ENCODE data around the gene KRTAP1-1. TPM values are rescaled to one million over a fixed set of nuclear protein-coding genes. Genes with fewer than 3 reads are reported as not detected.
"Not testable (repeated sequence)": the region's sequence is repeated elsewhere in the genome, so short reads cannot be mapped to it uniquely, and the experiment has no call there.

KRTAP1-1 gene
- total RNA-seq, 1 experiment from 2014 or later = not detected

DNA sequence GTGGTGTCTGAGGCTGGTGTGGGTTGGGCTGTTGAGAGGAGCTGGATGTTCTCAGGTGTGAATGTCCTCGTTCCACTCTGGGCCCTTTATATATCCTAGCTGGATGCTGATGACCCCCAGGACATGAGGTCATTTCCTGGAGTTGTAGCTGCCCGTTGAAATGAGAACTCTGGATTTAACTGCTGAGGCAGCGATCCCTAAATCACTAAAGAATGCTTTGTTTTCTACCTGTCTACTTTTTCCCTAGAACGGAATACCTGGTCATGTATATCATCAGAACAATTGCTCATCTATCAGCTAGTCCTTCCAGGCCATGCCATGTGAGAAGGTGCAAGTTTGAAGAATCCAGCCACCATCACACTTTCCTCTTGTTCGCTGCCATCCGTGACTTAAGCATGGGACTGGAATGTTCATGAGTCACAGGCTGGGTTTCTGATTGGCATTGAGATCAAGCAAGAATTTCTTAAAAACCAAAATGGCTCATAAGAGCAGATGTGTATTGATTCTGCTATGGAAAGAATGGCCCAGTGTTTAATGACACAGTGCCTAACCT is 18.9 kb upstream of the KRTAP1-1 start, which contains the start of gene KRTAP2-3 (continued):
- TF ChIP-seq, protein P1, sequence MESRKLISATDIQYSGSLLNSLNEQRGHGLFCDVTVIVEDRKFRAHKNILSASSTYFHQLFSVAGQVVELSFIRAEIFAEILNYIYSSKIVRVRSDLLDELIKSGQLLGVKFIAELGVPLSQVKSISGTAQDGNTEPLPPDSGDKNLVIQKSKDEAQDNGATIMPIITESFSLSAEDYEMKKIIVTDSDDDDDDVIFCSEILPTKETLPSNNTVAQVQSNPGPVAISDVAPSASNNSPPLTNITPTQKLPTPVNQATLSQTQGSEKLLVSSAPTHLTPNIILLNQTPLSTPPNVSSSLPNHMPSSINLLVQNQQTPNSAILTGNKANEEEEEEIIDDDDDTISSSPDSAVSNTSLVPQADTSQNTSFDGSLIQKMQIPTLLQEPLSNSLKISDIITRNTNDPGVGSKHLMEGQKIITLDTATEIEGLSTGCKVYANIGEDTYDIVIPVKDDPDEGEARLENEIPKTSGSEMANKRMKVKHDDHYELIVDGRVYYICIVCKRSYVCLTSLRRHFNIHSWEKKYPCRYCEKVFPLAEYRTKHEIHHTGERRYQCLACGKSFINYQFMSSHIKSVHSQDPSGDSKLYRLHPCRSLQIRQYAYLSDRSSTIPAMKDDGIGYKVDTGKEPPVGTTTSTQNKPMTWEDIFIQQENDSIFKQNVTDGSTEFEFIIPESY (IDR thresholded peaks at IDR 0.05; ENCODE audit: extremely low read depth, insufficient replicate concordance, low read length) = no peak

DNA sequence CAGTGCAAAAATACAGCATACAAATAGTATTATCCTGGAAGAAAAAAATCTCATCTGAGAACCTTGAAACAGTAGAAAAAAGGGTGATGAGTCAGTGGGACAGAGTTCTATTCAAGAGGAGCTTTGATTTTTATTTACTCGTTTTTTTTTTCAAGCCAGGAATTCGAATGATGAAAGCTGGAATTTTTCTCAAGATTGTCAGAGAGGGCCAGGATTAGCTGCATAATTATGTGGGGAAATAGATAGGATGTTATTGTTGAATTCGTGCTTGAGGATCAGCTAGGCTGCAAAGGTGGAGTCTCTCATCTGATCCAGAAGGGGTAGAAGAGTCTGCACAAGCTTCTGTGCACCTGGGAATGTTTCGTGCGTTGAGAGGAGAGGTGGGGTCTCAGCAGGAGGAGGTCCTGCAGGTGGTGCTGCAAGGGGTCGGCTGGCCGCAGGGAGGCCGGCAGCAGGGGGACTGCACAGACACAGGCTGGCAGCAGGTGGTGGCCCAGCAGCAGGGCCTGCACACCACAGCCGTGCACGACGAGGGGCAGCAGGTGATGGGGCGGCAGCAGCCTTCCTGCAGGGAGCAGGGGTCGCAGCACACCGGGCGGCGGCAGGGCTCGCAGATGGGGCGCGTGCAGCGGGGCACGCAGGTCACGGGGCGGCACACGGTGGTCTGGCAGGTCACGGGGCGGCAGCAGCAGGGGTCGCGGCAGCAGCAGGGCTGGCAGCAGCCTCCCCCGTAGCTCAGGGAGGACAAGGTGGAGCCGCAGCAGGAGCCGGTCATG is 18.2 kb upstream of the KRTAP1-1 start:
- POLR2A ChIA-PET; H2AFZ ChIP-seq (ENCODE audit: low read depth, low read length, poor library complexity, severe bottlenecking); intact Hi-C loops (cut with micrococcal nuclease); DNase-seq (ENCODE audit: low read depth, low spot score); H3K27me3 ChIP-seq (ENCODE audit: insufficient read depth, low read length); H4K20me1 ChIP-seq (ENCODE audit: insufficient read depth); H3K4me3 ChIP-seq (replicated peaks in 1 of 2; ENCODE audit: low read depth in 1 of 2, low read length in 2 of 2); CTCF ChIA-PET; H3K79me2 ChIP-seq (ENCODE audit: insufficient read depth, low read length); H3K9me3 ChIP-seq (ENCODE audit: control insufficient read depth in 1 of 2, insufficient read depth in 1 of 2, low read depth in 1 of 2, low read length in 2 of 2); H3K9me2 ChIP-seq (ENCODE audit: insufficient read depth); H3K36me3 ChIP-seq (ENCODE audit: control insufficient read depth in 1 of 2, insufficient read depth in 2 of 2, low read length in 2 of 2); RAD21 ChIA-PET (ENCODE audit: low non-redundant PET in 1 of 2, low total read pairs in 2 of 2, uncharacterized antibody in 2 of 2, unreplicated experiment in 2 of 2): not testable (repeated sequence)
- Histone ChIP-seq H3K9ac (ENCODE audit: low read length) (peak overlapping the region; percentile 10; the same call in 1 of the 2 replicates), H3K4me1 (ENCODE audit: control insufficient read depth in 1 of 2, insufficient read depth in 2 of 2, low read length in 2 of 2) (peaks cover 39 to 53% of the 10 kb centered on the region in 2 experiments), H3K4me2 (ENCODE audit: low read length) (peak overlapping the region; percentile 28), H3K27ac (ENCODE audit: low read depth, low read length) (peak overlapping the region; percentile 85)
- ATAC-seq = peak; percentile 41
- TF ChIP-seq SP1 (IDR thresholded peaks at IDR 0.05; ENCODE audit: low read depth) = peak; percentile 28; the same call in 1 of the 2 replicates
- 0 out of 2 replicates have a peak, but pooled peaks have one; percentile 14 for TF ChIP-seq FOSL1 (IDR thresholded peaks at IDR 0.05; ENCODE audit: low read depth)
- TSS peak; percentile 54 for BruUV-seq (replicated peaks)

Measured in HCT116 (cell line).